Kidney (tissue), 14 donors: Measurements from ENCODE around the gene ATP10D. TPM values are rescaled to one million over a fixed set of nuclear protein-coding genes. Genes with fewer than 3 reads are reported as not detected.

ENCODE experiments used
- DNase-seq, 5 donors: peaks; one replicate each; pipeline ENCODE4 v3.0.0-alpha.2; 2013 to 2020
- FAIRE-seq: peaks from 2 replicates; lab custom pipeline; 2012; peaks lifted over from hg19 to GRCh38; lab: Jason Lieb, UNC
- H3K27ac ChIP-seq, 2 donors: one replicate each; pipeline ENCODE4 v1.7.0; 2013; ENCODE audit warnings: low read depth in 2 of 2, low read length in 2 of 2, inconsistent platforms in 1 of 2
- H3K27me3 ChIP-seq: one replicate; pipeline ENCODE4 v1.7.1; 2013; ENCODE audit warnings: low read length, inconsistent platforms; ENCODE audit not compliant: control insufficient read depth, insufficient read depth
- H3K36me3 ChIP-seq, 3 donors: one replicate each; pipeline versions ENCODE4 v1.7.0 to v1.7.1; 2013; ENCODE audit warnings: low read length in 3 of 3, control low read depth in 1 of 3, inconsistent platforms in 1 of 3; ENCODE audit not compliant: insufficient read depth in 3 of 3, control insufficient read depth in 2 of 3
- H3K4me1 ChIP-seq, 3 donors: one replicate each; pipeline versions ENCODE4 v1.7.0 to v1.7.1; 2013; ENCODE audit warnings: low read length in 3 of 3, inconsistent platforms in 1 of 3, low read depth in 1 of 3; ENCODE audit not compliant: control insufficient read depth in 2 of 3, insufficient read depth in 2 of 3
- H3K4me3 ChIP-seq, 3 donors: one replicate each; pipeline versions ENCODE4 v1.7.0 to v1.8.1; 2013; ENCODE audit warnings: low read length in 3 of 3, control low read depth in 1 of 3, inconsistent platforms in 1 of 3
- H3K9ac ChIP-seq, 3 donors: one replicate each; pipeline versions ENCODE4 v1.7.0 to v1.7.1; 2013; ENCODE audit warnings: low read length in 3 of 3, control low read depth in 1 of 3, inconsistent platforms in 1 of 3
- H3K9me3 ChIP-seq, 3 donors: one replicate each; pipeline versions ENCODE4 v1.7.0 to v1.7.1; 2013; ENCODE audit warnings: low read length in 3 of 3, control low read depth in 1 of 3, inconsistent platforms in 1 of 3; ENCODE audit not compliant: control insufficient read depth in 2 of 3, insufficient read depth in 1 of 3
- CTCF ChIP-seq: IDR thresholded peaks from 3 replicates; pipeline ENCODE4 v1.5.1; 2012; ENCODE audit warnings: mild to moderate bottlenecking, moderate library complexity, borderline replicate concordance; ENCODE audit not compliant: insufficient read depth; ENCODE audit errors: extremely low read depth
- intact Hi-C: fragments of 100-400 bp; cut with DNase I; formaldehyde crosslinking; loops from one replicate; pipeline ENCODE4 v1.11.1; 2022
- polyA plus RNA-seq: library from polyadenylated mRNA; stranded (reverse); fragments of 350-450 nt; fragmentation: Illumina TruSeq; extraction: RNeasy Lipid Tissue Mini Kit (QIAGEN cat#74804); gene quantifications from one replicate; pipeline ENCODE4 v1.2.3, GENCODE V29; 2014; ENCODE audit warnings: low read depth, low replicate concordance; ENCODE audit not compliant: insufficient read depth
- total RNA-seq: library from RNA; stranded (reverse); fragmentation: NEBNext Ultra II Directional; extraction: Animal tissue kit (Norgen Biotek cat#: 25700); gene quantifications from one replicate; pipeline ENCODE4 v1.2.1, GENCODE V29; 2021
- donor health status: control.
- donor health status: control.
- donor health status: control.
- donor health status: control.
- donor health status: control.
- donor health status: DM: yes; HTN: yes; CAD: no.
- donor health status: Normal renal cell carcinoma (clear cell type).

ATP10D gene
- total and polyA plus RNA-seq, 2 donors from 2014 or later, result 10.4 to 43.6 TPM

- Histone ChIP-seq H3K9me3 (no peaks in the 10 kb centered on the region), H3K4me1 (no peaks in the 10 kb centered on the region), H3K4me3 (no peak overlapping the region), H3K9ac (no peak overlapping the region), H3K27ac (no peak overlapping the region), H3K27me3 (no peaks in the 10 kb centered on the region), H3K36me3 (no peaks in the 10 kb centered on the region)
- intact Hi-C loops, result no loop called here
- no peak for DNase-seq
- no peak for TF ChIP-seq CTCF
- FAIRE-seq, result no peak
Measured at GRCh38 chr4:47606482-47606881, 121.4 kb downstream of the ATP10D start.

DNA sequence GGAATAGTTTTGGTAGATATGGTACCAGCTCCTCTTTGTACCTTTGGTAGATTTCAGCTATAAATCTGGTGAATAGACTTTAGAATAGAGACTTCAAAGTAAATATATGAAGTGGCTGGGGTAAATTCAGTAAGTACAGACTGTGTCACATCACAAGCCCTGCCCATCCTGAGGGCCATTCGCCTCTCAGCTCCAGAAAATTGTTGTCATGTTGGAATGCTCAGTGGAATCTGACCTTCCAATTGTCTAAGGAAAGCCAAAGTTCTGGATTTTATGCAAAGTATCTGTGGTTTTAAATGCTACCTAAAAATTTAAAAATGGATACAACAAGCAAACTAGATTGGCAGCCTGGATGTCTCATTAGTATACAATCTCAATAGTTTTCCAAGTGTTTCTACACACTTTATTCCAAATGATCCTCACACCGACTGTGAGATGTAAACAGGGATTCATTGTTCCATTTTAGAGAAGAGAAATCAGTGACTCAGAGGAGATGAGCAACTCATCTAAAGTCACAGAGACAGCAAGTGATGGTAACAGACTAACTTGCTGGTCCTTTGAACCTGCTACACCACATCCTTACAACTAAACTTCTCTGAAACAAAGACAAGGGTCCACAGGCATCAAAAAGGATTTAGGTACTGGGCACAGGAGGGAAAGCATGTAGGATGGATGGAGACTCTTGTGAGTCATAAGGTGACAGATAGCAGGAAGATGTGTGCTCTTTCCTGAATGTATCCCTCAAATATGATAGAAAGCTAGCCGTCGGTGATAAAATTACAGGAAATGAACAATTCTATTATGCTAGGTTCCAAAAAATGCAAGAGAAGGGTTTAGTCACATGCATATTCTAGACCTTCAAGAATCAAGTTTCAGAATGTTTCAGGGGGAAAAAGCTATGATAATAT, 127.3 kb downstream of the ATP10D start:
- DNase-seq (no peak), FAIRE-seq (no peak)
- H3K9me3 ChIP-seq, result no peaks in the 10 kb centered on the region
- H3K4me3 ChIP-seq, result no peak overlapping the region
- no peak for TF ChIP-seq CTCF
- no peak overlapping the region for H3K9ac ChIP-seq
- no peak overlapping the region for H3K27ac ChIP-seq
- no peaks in the 10 kb centered on the region for H3K4me1 ChIP-seq
- H3K27me3 ChIP-seq, result no peaks in the 10 kb centered on the region
- no peaks in the 10 kb centered on the region for H3K36me3 ChIP-seq
- intact Hi-C loops, result no loop called here

GRCh38 chr4:47615385-47615784, 130.3 kb downstream of the ATP10D start:
- Histone ChIP-seq H3K9ac (no peak overlapping the region), H3K4me1 (no peaks in the 10 kb centered on the region), H3K9me3 (no peaks in the 10 kb centered on the region), H3K36me3 (no peaks in the 10 kb centered on the region), H3K27ac (no peak overlapping the region), H3K4me3 (no peak overlapping the region), H3K27me3 (no peaks in the 10 kb centered on the region)
- no peak for DNase-seq
- intact Hi-C loops, result no loop called here
- no peak for FAIRE-seq
- TF ChIP-seq CTCF, result no peak

DNA sequence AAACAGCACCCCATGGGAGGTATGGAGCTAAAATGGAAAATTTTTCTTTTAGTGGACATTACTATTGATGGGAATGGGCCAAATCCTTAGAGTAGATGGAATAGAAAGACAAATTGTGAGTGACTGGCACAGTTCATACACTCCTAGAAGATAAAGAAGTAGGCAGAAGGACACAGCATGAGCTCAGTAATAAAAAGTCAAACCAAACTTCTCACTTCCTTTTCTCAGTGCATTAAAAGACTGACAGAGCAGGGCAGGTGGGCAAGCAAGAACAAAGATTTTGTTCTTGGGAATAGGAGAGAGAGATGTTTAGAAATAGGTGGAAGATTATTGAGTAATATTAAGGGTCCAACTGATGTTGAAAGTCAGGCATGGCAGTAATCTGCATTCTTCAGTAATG, 132.5 kb downstream of the ATP10D start:
- no peaks in the 10 kb centered on the region for H3K9me3 ChIP-seq
- no peaks in the 10 kb centered on the region for H3K27me3 ChIP-seq
- DNase-seq (no peak), FAIRE-seq (no peak)
- H3K27ac ChIP-seq, result no peak overlapping the region
- intact Hi-C loops, result no loop called here
- H3K4me3 ChIP-seq, result no peak overlapping the region
- no peak overlapping the region for H3K9ac ChIP-seq
- H3K36me3 ChIP-seq, result no peaks in the 10 kb centered on the region
- TF ChIP-seq CTCF, result no peak
- H3K4me1 ChIP-seq, result no peaks in the 10 kb centered on the region
